Ectodermal cell (in vitro differentiated cells): Measurements from ENCODE around the gene KAZN.
"Not testable (repeated sequence)": the region's sequence is repeated elsewhere in the genome, so short reads cannot be mapped to it uniquely, and the experiment has no call there.

Experiments used
- H3K27ac ChIP-seq: 2 replicates; pipeline ENCODE4 v1.7.0; 2013; ENCODE audit warnings: mild to moderate bottlenecking, low read depth, low read length; ENCODE audit not compliant: insufficient read depth, poor library complexity, severe bottlenecking
- H3K27me3 ChIP-seq: 2 replicates; pipeline ENCODE4 v1.7.0; 2013; ENCODE audit warnings: mild to moderate bottlenecking, low read length; ENCODE audit not compliant: insufficient read depth, control insufficient read depth, poor library complexity, severe bottlenecking
- H3K36me3 ChIP-seq: one replicate; pipeline ENCODE4 v1.7.0; 2013; ENCODE audit warnings: low read length; ENCODE audit not compliant: control insufficient read depth, insufficient read depth
- H3K4me1 ChIP-seq: one replicate; pipeline ENCODE4 v1.7.0; 2013; ENCODE audit warnings: low read length; ENCODE audit not compliant: control insufficient read depth, insufficient read depth
- H3K4me3 ChIP-seq: 2 replicates; pipeline ENCODE4 v1.7.0; 2013; ENCODE audit warnings: low read depth, low read length, control low read depth; ENCODE audit not compliant: insufficient read depth
- H3K9me3 ChIP-seq: 2 replicates; pipeline ENCODE4 v1.7.0; 2013; ENCODE audit warnings: mild to moderate bottlenecking, low read length, moderate library complexity; ENCODE audit not compliant: control insufficient read depth
- WGBS, 2 experiments: methylation state at CpG; one replicate each; pipeline ENCODE4 v1.1.7; 2013; ENCODE audit warnings: missing lambda C conversion rate in 2 of 2; 5-methylcytosine and 5-hydroxymethylcytosine counted together

Gene KAZN

GRCh38 chr1:15135604-15136003 is 537.1 kb downstream of the KAZN start:
- 75 to 78% methylated on average over 6 to 10 of the region's 10 CpGs for WGBS, 2 experiments
- H3K36me3 ChIP-seq, H3K4me1 ChIP-seq, H3K27me3 ChIP-seq, H3K4me3 ChIP-seq, H3K27ac ChIP-seq, H3K9me3 ChIP-seq: not testable (repeated sequence)

GRCh38 chr1:15137809-15138208 is 539.3 kb downstream of the KAZN start:
- Histone ChIP-seq H3K27me3 (no peaks in the 10 kb centered on the region), H3K4me1 (peaks cover 7% of the 10 kb centered on the region), H3K36me3 (no peaks in the 10 kb centered on the region), H3K4me3 (no peak overlapping the region), H3K27ac (no peak overlapping the region), H3K9me3 (no peaks in the 10 kb centered on the region)
- WGBS, 2 experiments, result 88 to 93% methylated on average over 6 of the region's 6 CpGs

- 39 to 41% methylated on average over 15 of the region's 15 CpGs for WGBS, 2 experiments
- Histone ChIP-seq H3K27me3 (no peaks in the 10 kb centered on the region), H3K36me3 (no peaks in the 10 kb centered on the region), H3K9me3 (no peaks in the 10 kb centered on the region), H3K27ac (peak overlapping the region; percentile 45), H3K4me3 (no peak overlapping the region), H3K4me1 (peaks cover 7% of the 10 kb centered on the region)
Measured at GRCh38 chr1:15139654-15140350, 541.3 kb downstream of the KAZN start.

- no peaks in the 10 kb centered on the region for H3K36me3 ChIP-seq
- H3K27me3 ChIP-seq, result no peaks in the 10 kb centered on the region
- no peak overlapping the region for H3K4me3 ChIP-seq
- H3K9me3 ChIP-seq, result no peaks in the 10 kb centered on the region
- H3K27ac ChIP-seq, result no peak overlapping the region
- WGBS, 2 experiments, result 87 to 88% methylated on average over 6 of the region's 6 CpGs
- H3K4me1 ChIP-seq, result peaks cover 7% of the 10 kb centered on the region
Measured at GRCh38 chr1:15141935-15142539, 543.6 kb downstream of the KAZN start.

- WGBS, 2 experiments, result 89 to 91% methylated on average over 2 of the region's 2 CpGs
- Histone ChIP-seq H3K4me1 (peaks cover under 1% of the 10 kb centered on the region), H3K4me3 (no peak overlapping the region), H3K9me3 (no peaks in the 10 kb centered on the region), H3K36me3 (no peaks in the 10 kb centered on the region), H3K27me3 (peaks cover 3% of the 10 kb centered on the region), H3K27ac (no peak overlapping the region)
Measured at GRCh38 chr1:15145327-15145726, 546.8 kb downstream of the KAZN start.

- H3K36me3 ChIP-seq, result no peaks in the 10 kb centered on the region
- H3K4me3 ChIP-seq, result no peak overlapping the region
- 79 to 86% methylated on average over 4 of the region's 4 CpGs for WGBS, 2 experiments
- H3K9me3 ChIP-seq, result no peaks in the 10 kb centered on the region
- peaks cover 11% of the 10 kb centered on the region for H3K27me3 ChIP-seq
- H3K27ac ChIP-seq, result no peak overlapping the region
- no peaks in the 10 kb centered on the region for H3K4me1 ChIP-seq
Measured at GRCh38 chr1:15146142-15146680, 547.7 kb downstream of the KAZN start.

- WGBS, 2 experiments, result 85 to 89% methylated on average over 4 of the region's 4 CpGs
Measured at GRCh38 chr1:15146971-15147376, 548.5 kb downstream of the KAZN start.

GRCh38 chr1:15148004-15148403 is 549.5 kb downstream of the KAZN start:
- Histone ChIP-seq H3K4me1 (no peaks in the 10 kb centered on the region), H3K27ac (no peak overlapping the region), H3K27me3 (peaks cover 29% of the 10 kb centered on the region), H3K36me3 (no peaks in the 10 kb centered on the region), H3K9me3 (no peaks in the 10 kb centered on the region), H3K4me3 (no peak overlapping the region)
- 85 to 87% methylated on average over 6 of the region's 6 CpGs for WGBS, 2 experiments

More at GRCh38 chr1:15146971-15147376, 548.5 kb downstream of the KAZN start:
- Histone ChIP-seq H3K4me3 (no peak overlapping the region), H3K27ac (no peak overlapping the region), H3K4me1 (no peaks in the 10 kb centered on the region), H3K36me3 (no peaks in the 10 kb centered on the region), H3K27me3 (peaks cover 19% of the 10 kb centered on the region), H3K9me3 (no peaks in the 10 kb centered on the region)

- 93 to 94% methylated on average over 9 of the region's 9 CpGs for WGBS, 2 experiments
- no peak overlapping the region for H3K27ac ChIP-seq
- no peak overlapping the region for H3K4me3 ChIP-seq
- H3K9me3 ChIP-seq, result no peaks in the 10 kb centered on the region
- H3K4me1 ChIP-seq, result no peaks in the 10 kb centered on the region
- peaks cover 34% of the 10 kb centered on the region for H3K27me3 ChIP-seq
- no peaks in the 10 kb centered on the region for H3K36me3 ChIP-seq
Measured at GRCh38 chr1:15148475-15148874, 550.0 kb downstream of the KAZN start.

GRCh38 chr1:15148941-15149340 is 550.5 kb downstream of the KAZN start:
- Histone ChIP-seq H3K27me3 (peaks cover 38% of the 10 kb centered on the region), H3K4me1 (no peaks in the 10 kb centered on the region), H3K36me3 (no peaks in the 10 kb centered on the region), H3K4me3 (no peak overlapping the region), H3K9me3 (no peaks in the 10 kb centered on the region), H3K27ac (no peak overlapping the region)
- WGBS, 2 experiments, result 42 to 49% methylated on average over 1 of the region's 1 CpG
